Stimulated activated CD4-positive, alpha-beta T cell treated with anti-CD3 and anti-CD28 coated beads, TNF-alpha, amount 100 ng/mL, for 4 hours (primary cell): ENCODE measurements around the gene DNASE2.
"Not testable (repeated sequence)": the region's sequence is repeated elsewhere in the genome, so short reads cannot be mapped to it uniquely, and the experiment has no call there.

Experiments
- DNase-seq, 3 experiments: peaks; one replicate each; pipeline ENCODE4 v3.0.0-alpha.2; 2020; ENCODE audit warnings: low read depth in 3 of 3

Gene DNASE2

DNA sequence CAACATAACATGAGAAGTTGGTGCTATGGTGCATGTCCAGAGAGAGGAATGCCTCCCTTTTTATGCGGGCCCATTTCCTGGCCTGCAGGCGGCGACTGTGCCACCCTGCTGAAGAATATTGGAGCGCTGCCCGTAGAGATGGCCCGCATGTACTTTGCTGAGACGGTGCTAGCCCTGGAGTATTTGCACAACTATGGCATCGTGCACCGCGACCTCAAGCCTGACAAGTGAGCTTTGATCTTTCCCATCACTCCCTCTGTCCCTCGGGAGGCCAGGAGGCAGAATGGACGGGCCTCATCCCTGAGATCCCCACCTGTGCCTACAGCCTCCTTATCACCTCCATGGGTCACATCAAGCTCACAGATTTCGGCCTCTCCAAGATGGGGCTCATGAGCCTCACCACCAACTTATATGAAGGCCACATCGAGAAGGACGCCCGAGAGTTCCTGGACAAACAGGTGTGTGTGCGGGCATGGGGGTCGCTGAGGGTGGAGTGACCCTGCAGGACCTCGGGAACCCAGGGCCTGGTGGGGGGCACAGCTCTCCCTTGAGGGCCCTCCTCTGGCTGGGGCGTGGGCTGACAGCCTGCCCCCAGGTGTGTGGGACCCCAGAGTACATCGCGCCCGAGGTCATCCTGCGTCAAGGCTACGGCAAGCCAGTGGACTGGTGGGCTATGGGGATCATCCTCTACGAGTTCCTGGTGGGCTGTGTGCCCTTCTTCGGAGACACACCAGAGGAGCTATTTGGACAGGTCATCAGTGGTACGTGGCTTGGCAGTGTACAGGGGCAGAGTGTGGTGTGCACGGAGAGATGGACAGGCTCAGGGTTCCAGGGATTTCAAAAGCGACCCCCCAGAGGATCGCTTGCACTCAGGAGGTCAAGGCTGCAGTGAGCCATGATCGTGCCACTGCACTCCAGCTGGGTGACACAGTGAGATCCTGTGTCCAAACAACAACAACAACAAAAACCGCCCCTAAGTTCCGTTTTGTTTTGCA, 16.2 kb downstream of the DNASE2 start:
- no peak for DNase-seq

DNA sequence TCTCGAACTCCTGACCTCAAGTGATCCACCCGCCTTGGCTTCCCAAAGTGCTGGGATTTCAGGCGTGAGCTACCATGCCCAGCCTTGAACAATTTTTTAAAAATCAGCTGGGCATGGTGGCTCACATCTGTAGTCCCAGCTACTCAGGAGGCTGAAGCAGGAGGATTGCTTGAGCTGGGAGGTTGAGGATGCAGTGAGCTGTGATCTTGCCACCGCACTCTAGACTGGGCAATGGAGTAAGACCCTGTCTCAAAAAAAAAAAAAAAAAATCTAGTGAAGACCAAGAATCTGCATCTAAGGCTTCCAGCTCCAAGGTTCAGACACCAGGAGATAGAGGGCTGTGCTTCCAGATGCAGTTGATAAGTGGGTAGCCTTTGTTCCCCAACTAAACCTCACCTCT, 17.1 kb downstream of the DNASE2 start:
- DNase-seq = no peak

DNA sequence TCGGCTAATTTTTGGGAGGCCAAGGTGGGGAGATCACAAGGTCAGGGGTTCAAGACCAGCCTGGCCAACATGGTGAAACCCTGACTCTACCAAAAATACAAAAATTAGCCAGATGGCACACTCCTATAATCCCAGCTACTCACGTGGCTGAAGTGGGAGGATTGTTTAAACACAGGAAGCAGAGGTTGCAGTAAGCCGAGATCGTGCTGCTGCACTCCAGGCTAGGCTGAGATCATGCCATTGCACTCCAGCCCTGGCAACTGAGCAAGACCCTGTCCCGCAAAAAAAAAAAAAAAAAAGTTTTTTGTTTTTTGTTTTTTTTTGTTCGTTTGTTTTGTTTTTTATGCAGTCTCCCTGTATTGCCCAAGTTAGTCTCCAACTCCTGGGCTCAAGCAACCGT, 21.7 kb downstream of the DNASE2 start:
- DNase-seq = no peak

- no peak for DNase-seq
Observed at GRCh38 chr19:12858041-12858928, 23.0 kb downstream of the DNASE2 start.

- DNase-seq = no peak
Observed at GRCh38 chr19:12856653-12857052, 24.6 kb downstream of the DNASE2 start.

GRCh38 chr19:12847159-12848139, 33.8 kb downstream of the DNASE2 start:
- DNase-seq = peak; percentile 70 to 83 (median 74)

DNA sequence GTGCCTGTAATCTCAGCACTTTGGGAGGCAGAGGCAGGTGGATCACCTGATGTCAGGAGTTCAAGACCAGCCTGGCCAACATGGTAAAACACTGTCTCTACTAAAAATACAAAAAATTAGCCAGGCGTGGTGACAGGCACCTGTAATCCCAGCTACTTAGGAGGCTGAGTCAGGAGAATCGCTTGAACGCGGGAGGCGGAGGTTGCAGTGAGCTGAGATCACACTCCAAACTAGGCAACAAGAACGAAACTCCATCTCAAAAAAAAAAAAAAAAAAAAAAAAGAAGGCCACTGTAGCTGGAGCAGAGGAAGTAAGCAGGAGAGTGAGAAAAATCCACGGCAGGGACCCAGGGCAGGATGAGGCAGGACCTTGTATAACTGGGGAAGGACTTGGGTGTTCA, 34.6 kb downstream of the DNASE2 start:
- not testable (repeated sequence) for DNase-seq

- no peak for DNase-seq
Observed at GRCh38 chr19:12843999-12844732, 37.1 kb downstream of the DNASE2 start.

GRCh38 chr19:12843328-12843727, 37.9 kb downstream of the DNASE2 start:
- no peak for DNase-seq

DNA sequence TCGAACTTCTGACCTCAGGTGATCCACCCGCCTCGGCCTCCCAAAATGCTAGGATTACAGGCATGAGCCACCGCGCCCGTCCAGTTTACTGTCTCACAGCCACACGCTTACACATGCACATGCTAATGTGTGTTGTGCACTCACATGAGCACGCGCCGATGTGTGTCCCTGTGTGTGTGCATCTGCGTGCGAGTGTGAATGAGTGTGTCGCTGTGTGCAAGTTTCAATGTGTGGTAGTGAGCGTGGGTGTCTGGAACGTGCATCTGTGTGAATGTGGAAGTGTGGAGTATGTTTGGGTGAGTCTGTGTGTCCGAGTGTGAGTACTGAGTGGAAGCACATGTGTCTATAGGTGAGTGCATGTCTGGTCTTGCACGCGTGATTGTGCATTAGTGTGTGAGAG, 38.7 kb downstream of the DNASE2 start:
- no peak for DNase-seq

GRCh38 chr19:12841094-12841493, 40.2 kb downstream of the DNASE2 start:
- no peak for DNase-seq

GRCh38 chr19:12840091-12841079, 40.9 kb downstream of the DNASE2 start:
- DNase-seq = no peak

DNA sequence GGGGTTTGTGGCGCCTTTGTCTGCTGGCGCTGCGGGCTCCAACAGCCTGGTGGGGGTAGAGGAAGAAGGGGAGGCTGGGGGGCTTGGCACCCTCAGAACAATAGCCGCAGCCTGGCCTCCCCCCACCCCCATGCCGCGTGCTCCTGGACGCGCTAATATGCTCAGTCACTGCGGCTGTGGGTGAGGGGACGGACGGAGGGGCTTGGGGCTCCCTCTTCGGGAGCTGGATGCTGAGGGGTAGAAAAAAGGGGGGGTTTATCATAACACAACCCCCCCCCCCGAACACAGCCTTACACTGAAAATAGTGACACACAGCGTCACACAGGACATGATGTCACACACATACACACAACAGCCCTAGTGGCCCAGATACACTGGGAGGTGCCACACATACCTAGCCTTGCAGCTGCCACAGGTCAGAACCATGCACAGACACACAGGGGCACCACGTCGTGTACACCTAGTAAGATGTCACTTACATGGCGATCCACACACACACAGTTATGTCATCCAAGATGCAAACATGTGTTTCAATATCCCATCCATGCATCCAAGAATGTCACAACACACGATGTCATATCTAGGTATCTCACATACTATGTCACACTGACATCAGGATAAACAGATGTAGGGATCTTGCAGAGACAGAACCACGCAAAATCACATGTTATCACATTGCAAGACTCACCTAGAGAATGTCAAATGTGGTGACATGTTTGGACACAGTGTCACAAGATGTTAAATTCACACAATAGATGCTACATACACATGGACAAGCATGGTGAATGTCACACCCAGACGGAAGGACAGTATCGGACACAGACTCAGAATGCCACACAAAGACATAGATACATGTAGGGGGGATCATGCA, 42.1 kb downstream of the DNASE2 start:
- no peak for DNase-seq

GRCh38 chr19:12838182-12838885, 42.9 kb downstream of the DNASE2 start, which contains the start of gene MAST1:
TSS of gene MAST1 (plus strand) at chr19:12838515. CDS start at chr19:12838573, 58 bp downstream.
- DNase-seq = no peak

GRCh38 chr19:12837225-12837624, 44.0 kb downstream of the DNASE2 start:
- DNase-seq = no peak

- DNase-seq = no peak
Observed at GRCh38 chr19:12836529-12836863, 44.8 kb downstream of the DNASE2 start.

DNA sequence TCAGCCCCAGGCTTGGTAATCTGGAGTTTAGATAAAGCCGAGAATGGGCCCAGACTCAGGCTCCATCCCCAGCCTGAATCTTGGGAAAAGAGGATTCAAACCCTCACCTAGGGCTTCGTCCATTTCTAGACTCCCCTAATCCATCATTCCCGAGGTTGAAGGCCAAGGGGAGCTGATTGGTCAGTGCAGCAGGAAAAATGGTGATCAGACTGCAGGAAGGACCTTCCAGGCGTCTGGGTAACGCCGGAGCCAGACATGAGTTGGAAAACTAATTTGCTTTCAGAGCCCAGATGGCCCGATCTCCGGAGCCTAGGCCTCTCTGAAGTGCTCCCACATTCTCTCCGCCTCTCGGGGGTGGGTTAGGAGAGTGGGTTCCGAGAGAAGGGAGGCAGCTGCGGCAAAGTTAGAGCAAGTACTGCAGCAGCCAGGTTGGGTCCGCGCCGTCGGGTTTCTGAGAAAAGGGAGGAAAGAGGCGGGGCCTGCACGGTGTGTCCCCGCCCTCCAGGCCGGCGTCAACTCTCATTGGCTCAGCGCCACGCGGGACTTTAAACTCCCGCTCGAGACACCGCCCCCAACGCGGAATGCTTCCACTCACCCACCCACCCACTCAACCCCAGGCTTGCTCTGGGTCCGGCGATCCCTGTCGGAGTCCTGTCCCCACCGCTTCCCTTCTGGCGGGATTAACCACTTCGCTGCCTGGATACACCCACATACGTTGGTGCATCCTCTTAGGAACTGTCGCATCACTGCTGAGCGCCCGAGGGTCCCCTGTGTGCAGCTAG, 46.1 kb downstream of the DNASE2 start:
- DNase-seq = no peak
